Peyer's patch (tissue), 4 donors: Measurements from ENCODE around the gene WASF3.

ENCODE experiments used
- CTCF ChIP-seq, 6 experiments: fragments of 450-650 bp in 4 of 6; fragments of 200-600 bp in 2 of 6; sonication (generic) in 1 of 6; IDR thresholded peaks; one replicate each; pipeline ENCODE4 v1.5.1; 2017 to 2019; ENCODE audit warnings: antibody characterized with exemption in 6 of 6, mild to moderate bottlenecking in 3 of 6, moderate library complexity in 1 of 6
- POLR2A ChIP-seq, 2 donors: fragments of 450-650 bp; IDR thresholded peaks; one replicate each; pipeline ENCODE4 v1.5.1; 2017; ENCODE audit warnings: antibody characterized with exemption in 2 of 2, mild to moderate bottlenecking in 2 of 2, moderate library complexity in 2 of 2

GRCh38 chr13:26605845-26606244 is 48.4 kb downstream of the WASF3 start:
- no peak for TF ChIP-seq POLR2A (IDR thresholded peaks at IDR 0.05)
- TF ChIP-seq CTCF (IDR thresholded peaks at IDR 0.05) = no peak
